GM23338 (cell line): ENCODE data around the gene RCE1.

Experiments used
- CREB1 ChIP-seq: fragments of 250-450 bp; sonication (Bioruptor Pico); IDR thresholded peaks from 2 replicates; pipeline ENCODE4 v1.5.0; 2020; ENCODE audit warnings: low read depth, mild to moderate bottlenecking, moderate library complexity
- ETS1 ChIP-seq: IDR thresholded peaks from 2 replicates; pipeline ENCODE4 v1.6.1; 2016; ENCODE audit warnings: antibody characterized with exemption
- EZH2 ChIP-seq: fragments of 200-600 bp; sonication (generic); IDR thresholded peaks from one replicate; pipeline ENCODE4 v1.8.0; 2017; ENCODE audit warnings: antibody characterized with exemption, mild to moderate bottlenecking, low read depth; ENCODE audit not compliant: unreplicated experiment
- TF ChIP-seq, protein P1 (sequence below), 2 experiments: fragments of 200-600 bp in 1 of 2; sonication (generic) in 1 of 2; conservative IDR thresholded peaks; 2 replicates each; pipeline versions ENCODE4 v1.5.1 to v1.6.1; 2016 to 2017; ENCODE audit warnings: antibody characterized with exemption in 2 of 2, low read depth in 2 of 2, mild to moderate bottlenecking in 2 of 2, moderate library complexity in 1 of 2
- TF ChIP-seq, protein P2 (sequence below): IDR thresholded peaks from one replicate; pipeline ENCODE4 v1.6.1; 2018; ENCODE audit warnings: antibody characterized with exemption; ENCODE audit not compliant: unreplicated experiment

DNA sequence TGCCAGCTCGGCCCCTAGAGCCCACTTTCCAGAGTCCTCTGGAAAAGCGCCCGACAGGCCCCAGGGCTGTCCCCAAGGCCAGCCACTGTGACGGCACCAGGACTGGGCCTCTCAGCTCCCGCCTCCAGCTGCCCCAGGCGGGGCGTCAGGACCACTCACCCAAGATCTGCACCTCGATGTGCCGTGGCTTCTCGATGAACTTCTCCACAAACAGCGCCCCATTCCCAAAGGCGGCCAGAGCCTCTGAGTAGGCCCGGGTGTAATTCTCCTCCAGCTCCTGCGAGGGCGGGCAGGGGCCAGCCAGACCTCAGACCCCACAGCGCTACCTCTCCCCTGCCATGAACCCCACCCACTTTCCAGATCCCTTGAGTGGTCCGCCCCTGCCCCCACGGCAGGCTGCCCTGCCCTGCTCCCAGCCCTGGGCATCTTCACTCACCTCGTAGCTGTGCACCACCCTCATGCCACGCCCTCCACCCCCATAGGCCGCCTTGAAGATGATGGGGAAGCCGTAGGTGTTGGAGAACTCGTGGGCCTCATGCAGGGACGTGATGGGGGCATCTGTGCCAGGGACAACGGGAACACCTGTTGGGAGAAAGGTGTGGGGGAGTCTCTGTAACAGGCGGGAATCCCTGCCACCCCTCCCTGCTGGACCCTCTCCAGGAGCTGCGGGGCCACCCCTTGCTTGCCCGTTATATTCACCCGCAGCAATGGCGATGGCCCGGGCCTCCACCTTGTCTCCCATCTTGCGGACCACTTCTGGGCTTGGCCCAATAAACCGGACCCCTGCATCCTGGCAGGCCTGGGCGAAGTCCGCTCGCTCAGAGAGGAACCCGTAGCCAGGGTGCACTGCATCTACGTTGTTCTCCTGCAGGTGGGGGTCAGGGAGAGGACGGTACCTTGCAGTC is 27.6 kb downstream of the RCE1 start:
- TF ChIP-seq, protein P1, sequence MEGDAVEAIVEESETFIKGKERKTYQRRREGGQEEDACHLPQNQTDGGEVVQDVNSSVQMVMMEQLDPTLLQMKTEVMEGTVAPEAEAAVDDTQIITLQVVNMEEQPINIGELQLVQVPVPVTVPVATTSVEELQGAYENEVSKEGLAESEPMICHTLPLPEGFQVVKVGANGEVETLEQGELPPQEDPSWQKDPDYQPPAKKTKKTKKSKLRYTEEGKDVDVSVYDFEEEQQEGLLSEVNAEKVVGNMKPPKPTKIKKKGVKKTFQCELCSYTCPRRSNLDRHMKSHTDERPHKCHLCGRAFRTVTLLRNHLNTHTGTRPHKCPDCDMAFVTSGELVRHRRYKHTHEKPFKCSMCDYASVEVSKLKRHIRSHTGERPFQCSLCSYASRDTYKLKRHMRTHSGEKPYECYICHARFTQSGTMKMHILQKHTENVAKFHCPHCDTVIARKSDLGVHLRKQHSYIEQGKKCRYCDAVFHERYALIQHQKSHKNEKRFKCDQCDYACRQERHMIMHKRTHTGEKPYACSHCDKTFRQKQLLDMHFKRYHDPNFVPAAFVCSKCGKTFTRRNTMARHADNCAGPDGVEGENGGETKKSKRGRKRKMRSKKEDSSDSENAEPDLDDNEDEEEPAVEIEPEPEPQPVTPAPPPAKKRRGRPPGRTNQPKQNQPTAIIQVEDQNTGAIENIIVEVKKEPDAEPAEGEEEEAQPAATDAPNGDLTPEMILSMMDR (conservative IDR thresholded peaks at IDR 0.05; ENCODE audit: low read depth in 2 of 2): no peak
- TF ChIP-seq, protein P2, sequence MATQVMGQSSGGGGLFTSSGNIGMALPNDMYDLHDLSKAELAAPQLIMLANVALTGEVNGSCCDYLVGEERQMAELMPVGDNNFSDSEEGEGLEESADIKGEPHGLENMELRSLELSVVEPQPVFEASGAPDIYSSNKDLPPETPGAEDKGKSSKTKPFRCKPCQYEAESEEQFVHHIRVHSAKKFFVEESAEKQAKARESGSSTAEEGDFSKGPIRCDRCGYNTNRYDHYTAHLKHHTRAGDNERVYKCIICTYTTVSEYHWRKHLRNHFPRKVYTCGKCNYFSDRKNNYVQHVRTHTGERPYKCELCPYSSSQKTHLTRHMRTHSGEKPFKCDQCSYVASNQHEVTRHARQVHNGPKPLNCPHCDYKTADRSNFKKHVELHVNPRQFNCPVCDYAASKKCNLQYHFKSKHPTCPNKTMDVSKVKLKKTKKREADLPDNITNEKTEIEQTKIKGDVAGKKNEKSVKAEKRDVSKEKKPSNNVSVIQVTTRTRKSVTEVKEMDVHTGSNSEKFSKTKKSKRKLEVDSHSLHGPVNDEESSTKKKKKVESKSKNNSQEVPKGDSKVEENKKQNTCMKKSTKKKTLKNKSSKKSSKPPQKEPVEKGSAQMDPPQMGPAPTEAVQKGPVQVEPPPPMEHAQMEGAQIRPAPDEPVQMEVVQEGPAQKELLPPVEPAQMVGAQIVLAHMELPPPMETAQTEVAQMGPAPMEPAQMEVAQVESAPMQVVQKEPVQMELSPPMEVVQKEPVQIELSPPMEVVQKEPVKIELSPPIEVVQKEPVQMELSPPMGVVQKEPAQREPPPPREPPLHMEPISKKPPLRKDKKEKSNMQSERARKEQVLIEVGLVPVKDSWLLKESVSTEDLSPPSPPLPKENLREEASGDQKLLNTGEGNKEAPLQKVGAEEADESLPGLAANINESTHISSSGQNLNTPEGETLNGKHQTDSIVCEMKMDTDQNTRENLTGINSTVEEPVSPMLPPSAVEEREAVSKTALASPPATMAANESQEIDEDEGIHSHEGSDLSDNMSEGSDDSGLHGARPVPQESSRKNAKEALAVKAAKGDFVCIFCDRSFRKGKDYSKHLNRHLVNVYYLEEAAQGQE: no peak
- TF ChIP-seq EZH2: no peak
- no peak for TF ChIP-seq CREB1
- no peak for TF ChIP-seq ETS1
